ENCODE measurements around the gene PRR15L.

GRCh38 chr17:47955497-47956461, 1.9 kb downstream of the PRR15L start:
- TF ChIP-seq POLR2A (IDR thresholded peaks at IDR 0.05) (no peak), CTCF (IDR thresholded peaks at IDR 0.05) (no peak)

All from heart left ventricle (tissue), 13 donors.